Immature natural killer cell (primary cell): ENCODE measurements around the gene ST6GALNAC5. TPM values are rescaled to one million over a fixed set of nuclear protein-coding genes. Genes with fewer than 3 reads are reported as not detected.

Source experiments
- DNase-seq, 3 donors: peaks; one replicate each; pipeline ENCODE4 v3.0.0; 2022; ENCODE audit warnings: mixed read lengths in 1 of 3
- H3K27ac Mint-ChIP-seq, 6 donors: one replicate each; pipeline ENCODE4 v1.8.0; 2020; ENCODE audit warnings: mixed read lengths in 6 of 6, mild to moderate bottlenecking in 5 of 6, inconsistent platforms in 4 of 6, moderate library complexity in 3 of 6
- H3K27me3 Mint-ChIP-seq, 3 donors: one replicate each; pipeline ENCODE4 v1.8.0; 2020 to 2021; ENCODE audit warnings: low read depth in 3 of 3, mild to moderate bottlenecking in 3 of 3, mixed read lengths in 3 of 3, moderate library complexity in 3 of 3, inconsistent platforms in 1 of 3
- H3K36me3 Mint-ChIP-seq, 3 donors: one replicate each; pipeline ENCODE4 v1.8.0; 2020; ENCODE audit warnings: mixed read lengths in 3 of 3, inconsistent platforms in 2 of 3, mild to moderate bottlenecking in 2 of 3
- H3K4me1 Mint-ChIP-seq, 2 donors: one replicate each; pipeline ENCODE4 v1.8.0; 2020; ENCODE audit warnings: inconsistent platforms in 2 of 2, mild to moderate bottlenecking in 2 of 2, mixed read lengths in 2 of 2, moderate library complexity in 1 of 2
- H3K4me3 Mint-ChIP-seq, 5 donors: one replicate each; pipeline ENCODE4 v1.8.0; 2020; ENCODE audit warnings: mild to moderate bottlenecking in 5 of 5, mixed read lengths in 5 of 5, inconsistent platforms in 3 of 5, moderate library complexity in 3 of 5
- H3K9me3 Mint-ChIP-seq, 6 donors: one replicate each; pipeline ENCODE4 v1.8.0; 2020; ENCODE audit warnings: mild to moderate bottlenecking in 6 of 6, mixed read lengths in 6 of 6, inconsistent platforms in 4 of 6, moderate library complexity in 3 of 6
- polyA plus RNA-seq, 3 donors: library from polyadenylated mRNA; unstranded; fragments of 300-500 nt; fragmentation: Illumina TruSeq; gene quantifications; one replicate each; pipeline ENCODE4 v1.2.3, GENCODE V29; 2021

The ST6GALNAC5 gene
- polyA plus RNA-seq, 3 donors from 2014 or later: not detected

- DNase-seq: no peak
- peaks cover 11 to 13% of the 10 kb centered on the region in 2 donors for H3K4me1 Mint-ChIP-seq
- no peaks in the 10 kb centered on the region for H3K36me3 Mint-ChIP-seq
- H3K4me3 Mint-ChIP-seq: peak overlapping the region; percentile 21 to 72 (median 62)
- H3K27ac Mint-ChIP-seq: peak overlapping the region in 2 of 6 donors; percentile 15 to 26
- H3K9me3 Mint-ChIP-seq: peaks cover 0 to 6% (median 0%) of the 10 kb centered on the region in 6 donors
- peaks cover 0 to 1% (median 0%) of the 10 kb centered on the region in 3 donors for H3K27me3 Mint-ChIP-seq
These were observed 23.3 kb upstream of the ST6GALNAC5 start for GRCh38 chr1:76843821-76844464.

DNA sequence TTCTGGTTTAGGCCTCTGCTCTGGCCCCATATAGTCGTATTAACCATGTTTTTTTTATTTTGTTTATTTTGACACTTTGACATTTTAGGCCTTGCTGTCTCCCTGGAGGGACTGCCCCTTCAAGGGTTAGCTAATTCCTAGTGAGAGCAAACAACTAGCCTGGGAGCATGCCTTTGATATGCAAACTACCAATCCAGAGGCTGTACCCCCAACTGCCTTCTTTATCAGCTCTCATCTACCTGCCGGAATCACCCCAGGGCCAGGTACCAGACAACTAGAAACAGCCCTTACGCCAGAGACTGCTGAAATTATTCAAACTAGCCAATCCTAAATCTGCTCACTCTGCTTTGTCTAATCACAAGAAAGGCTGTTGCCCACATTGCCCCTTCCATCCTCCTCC lies 13.0 kb upstream of the ST6GALNAC5 start:
- Mint-ChIP-seq H3K27me3 (peaks cover 1 to 4% (median 2%) of the 10 kb centered on the region in 3 donors), H3K36me3 (no peaks in the 10 kb centered on the region), H3K4me3 (no peak overlapping the region), H3K27ac (no peak overlapping the region), H3K4me1 (no peaks in the 10 kb centered on the region), H3K9me3 (no peaks in the 10 kb centered on the region)
- no peak for DNase-seq

DNA sequence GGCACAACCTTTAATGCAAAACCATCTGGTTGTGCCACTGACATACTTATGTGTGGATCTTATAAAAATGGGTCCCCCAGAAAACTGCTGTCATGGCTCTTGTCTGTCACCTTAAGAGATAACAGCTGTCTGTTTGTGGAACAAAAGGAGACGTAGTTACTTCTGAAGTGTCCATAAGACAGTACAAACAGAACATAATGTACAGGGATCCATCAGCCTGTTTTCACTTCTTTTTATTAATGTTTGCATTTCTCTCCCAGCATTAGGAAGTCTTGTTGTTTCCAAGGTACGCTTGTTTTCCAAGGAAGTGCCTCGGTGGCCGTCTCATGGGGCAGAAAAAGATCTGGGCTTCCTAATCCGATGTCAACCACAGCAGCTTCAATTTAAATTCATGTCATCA lies 11.2 kb upstream of the ST6GALNAC5 start:
- Mint-ChIP-seq H3K4me1 (no peaks in the 10 kb centered on the region), H3K36me3 (no peaks in the 10 kb centered on the region), H3K9me3 (no peaks in the 10 kb centered on the region), H3K4me3 (no peak overlapping the region), H3K27me3 (peaks cover 1 to 4% (median 4%) of the 10 kb centered on the region in 3 donors), H3K27ac (no peak overlapping the region)
- DNase-seq: no peak

GRCh38 chr1:76857138-76857537 lies 10.1 kb upstream of the ST6GALNAC5 start:
- H3K4me3 Mint-ChIP-seq: no peak overlapping the region
- H3K9me3 Mint-ChIP-seq: no peaks in the 10 kb centered on the region
- no peak for DNase-seq
- no peak overlapping the region for H3K27ac Mint-ChIP-seq
- no peaks in the 10 kb centered on the region for H3K4me1 Mint-ChIP-seq
- peaks cover 1 to 4% (median 4%) of the 10 kb centered on the region in 3 donors for H3K27me3 Mint-ChIP-seq
- H3K36me3 Mint-ChIP-seq: no peaks in the 10 kb centered on the region

DNA sequence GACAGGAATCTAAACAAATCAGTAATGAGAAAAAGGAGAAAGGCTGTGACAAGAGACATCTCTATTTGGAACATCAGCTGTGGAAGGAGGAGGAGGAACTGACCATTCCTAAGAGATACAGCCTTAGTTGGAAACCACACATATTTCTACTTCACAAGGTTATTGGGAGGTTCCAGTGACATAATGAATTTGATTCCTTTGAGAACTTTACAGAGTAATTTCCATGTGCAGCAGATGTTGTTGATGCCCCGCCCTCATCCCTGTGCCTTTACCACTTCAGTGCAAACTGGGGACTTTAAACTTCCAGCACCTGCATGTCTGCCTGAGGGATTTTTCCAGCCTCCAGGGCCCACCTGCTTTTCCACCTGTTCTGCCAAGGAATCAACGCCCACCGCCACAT lies 9.3 kb upstream of the ST6GALNAC5 start:
- peaks cover 1 to 4% (median 3%) of the 10 kb centered on the region in 3 donors for H3K27me3 Mint-ChIP-seq
- no peaks in the 10 kb centered on the region for H3K4me1 Mint-ChIP-seq
- no peak for DNase-seq
- no peak overlapping the region for H3K4me3 Mint-ChIP-seq
- H3K9me3 Mint-ChIP-seq: peaks cover 0 to 2% (median 0%) of the 10 kb centered on the region in 6 donors
- H3K27ac Mint-ChIP-seq: no peak overlapping the region
- no peaks in the 10 kb centered on the region for H3K36me3 Mint-ChIP-seq

GRCh38 chr1:76861149-76861548 lies 6.1 kb upstream of the ST6GALNAC5 start:
- no peaks in the 10 kb centered on the region for H3K4me1 Mint-ChIP-seq
- H3K36me3 Mint-ChIP-seq: no peaks in the 10 kb centered on the region
- DNase-seq: no peak
- peaks cover 0 to 2% (median 0%) of the 10 kb centered on the region in 6 donors for H3K9me3 Mint-ChIP-seq
- no peak overlapping the region for H3K27ac Mint-ChIP-seq
- H3K4me3 Mint-ChIP-seq: no peak overlapping the region
- peaks cover 2 to 6% (median 4%) of the 10 kb centered on the region in 3 donors for H3K27me3 Mint-ChIP-seq

DNA sequence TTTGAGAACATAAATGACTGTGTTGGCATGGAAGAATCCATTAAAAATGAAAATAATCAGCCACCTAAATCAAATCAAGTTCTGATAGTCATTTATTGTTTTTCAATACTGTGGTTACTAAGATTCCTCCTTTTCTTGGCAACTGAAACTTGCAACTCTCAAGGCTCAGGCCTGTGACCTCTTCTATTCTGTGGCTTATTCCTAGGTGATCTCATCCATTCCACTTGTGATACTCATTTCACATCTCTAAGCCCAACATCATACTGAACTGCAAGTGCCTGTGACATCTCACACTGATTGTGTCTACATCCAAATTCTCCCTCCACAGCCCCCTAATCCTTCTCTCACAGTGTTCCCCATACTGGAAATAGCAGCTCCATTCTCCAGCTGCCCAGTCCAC lies 4.8 kb upstream of the ST6GALNAC5 start:
- H3K27me3 Mint-ChIP-seq: peaks cover 7 to 11% (median 10%) of the 10 kb centered on the region in 3 donors
- DNase-seq: no peak
- no peak overlapping the region for H3K27ac Mint-ChIP-seq
- no peak overlapping the region for H3K4me3 Mint-ChIP-seq
- H3K4me1 Mint-ChIP-seq: no peaks in the 10 kb centered on the region
- peaks cover 0 to 2% (median 0%) of the 10 kb centered on the region in 6 donors for H3K9me3 Mint-ChIP-seq
- no peaks in the 10 kb centered on the region for H3K36me3 Mint-ChIP-seq

DNA sequence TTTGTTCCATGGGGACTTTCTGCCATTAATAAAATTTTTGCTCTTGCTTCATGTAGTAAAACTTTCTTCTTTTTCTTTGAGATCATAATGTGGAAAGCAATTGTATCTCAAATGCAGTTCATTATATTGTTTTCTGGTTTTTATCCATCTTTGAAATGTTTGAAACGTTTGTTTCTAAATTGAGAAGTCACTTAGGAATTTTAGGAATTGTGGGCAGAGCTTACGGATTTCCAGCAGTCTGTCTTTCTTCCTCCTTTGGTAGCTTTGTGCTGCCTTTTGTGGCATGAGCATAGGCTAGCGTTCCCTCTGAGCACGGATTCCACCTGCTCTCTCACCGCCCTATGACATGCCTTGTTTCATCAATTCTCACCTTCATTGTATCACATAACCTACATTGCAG lies 2.9 kb upstream of the ST6GALNAC5 start:
- Mint-ChIP-seq H3K27me3 (peaks cover 12 to 13% (median 13%) of the 10 kb centered on the region in 3 donors), H3K9me3 (peaks cover 0 to 2% (median 0%) of the 10 kb centered on the region in 6 donors), H3K4me3 (no peak overlapping the region)

DNA sequence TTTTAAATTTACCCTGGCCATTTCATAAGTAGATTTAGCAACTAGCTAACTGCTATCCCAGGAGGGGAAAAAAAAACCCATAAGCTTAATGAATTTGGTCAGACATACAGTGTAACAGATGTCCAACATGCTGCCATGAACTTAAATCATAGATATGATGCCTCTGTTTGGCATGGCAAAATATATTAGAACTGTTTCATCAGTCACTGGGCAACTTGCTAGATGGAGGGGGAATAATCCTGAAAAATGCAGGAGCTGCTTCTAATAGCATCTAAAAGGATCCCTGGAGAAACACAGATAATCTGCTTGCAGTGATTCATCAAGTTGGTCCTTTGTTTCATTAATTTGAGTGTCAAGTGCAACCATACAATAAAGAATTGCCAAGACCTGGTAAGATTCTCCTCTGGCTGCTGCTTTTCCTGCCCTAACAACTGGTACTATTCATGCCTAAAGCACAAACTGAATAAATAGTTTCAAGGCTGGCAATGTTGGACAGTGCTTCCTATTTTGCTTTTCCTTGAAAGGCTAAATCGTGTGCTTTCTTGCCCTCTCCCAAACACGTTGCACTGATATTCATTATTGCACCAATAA lies 1.5 kb upstream of the ST6GALNAC5 start:
- DNase-seq: no peak
- Mint-ChIP-seq H3K9me3 (peaks cover 0 to 2% (median 0%) of the 10 kb centered on the region in 6 donors), H3K4me3 (no peak overlapping the region), H3K27ac (no peak overlapping the region), H3K36me3 (no peaks in the 10 kb centered on the region), H3K27me3 (peaks cover 13 to 17% (median 14%) of the 10 kb centered on the region in 3 donors), H3K4me1 (no peaks in the 10 kb centered on the region)

More for the DNA sequence above, 2.9 kb upstream of the ST6GALNAC5 start:
- no peak for DNase-seq
- no peaks in the 10 kb centered on the region for H3K36me3 Mint-ChIP-seq
- no peaks in the 10 kb centered on the region for H3K4me1 Mint-ChIP-seq
- H3K27ac Mint-ChIP-seq: no peak overlapping the region

GRCh38 chr1:76866566-76866965 lies 714 bp upstream of the ST6GALNAC5 start:
- no peak overlapping the region for H3K27ac Mint-ChIP-seq
- H3K27me3 Mint-ChIP-seq: peaks cover 14 to 18% (median 15%) of the 10 kb centered on the region in 3 donors
- H3K4me3 Mint-ChIP-seq: no peak overlapping the region
- no peak for DNase-seq
- no peaks in the 10 kb centered on the region for H3K4me1 Mint-ChIP-seq
- peaks cover 0 to 2% (median 0%) of the 10 kb centered on the region in 6 donors for H3K9me3 Mint-ChIP-seq
- no peaks in the 10 kb centered on the region for H3K36me3 Mint-ChIP-seq

- Mint-ChIP-seq H3K27me3 (peaks cover 14 to 18% (median 17%) of the 10 kb centered on the region in 3 donors), H3K4me3 (peak overlapping the region in 2 of 5 donors; percentile 44 to 57), H3K27ac (no peak overlapping the region), H3K4me1 (no peaks in the 10 kb centered on the region), H3K9me3 (peaks cover 0 to 5% (median 0%) of the 10 kb centered on the region in 6 donors), H3K36me3 (no peaks in the 10 kb centered on the region)
- no peak for DNase-seq
These were observed 1.0 kb downstream of the ST6GALNAC5 start for GRCh38 chr1:76868154-76868882.

- Mint-ChIP-seq H3K36me3 (no peaks in the 10 kb centered on the region), H3K9me3 (peaks cover 0 to 7% (median 0%) of the 10 kb centered on the region in 6 donors), H3K27ac (no peak overlapping the region), H3K4me1 (no peaks in the 10 kb centered on the region), H3K27me3 (peaks cover 14 to 18% (median 15%) of the 10 kb centered on the region in 3 donors), H3K4me3 (peak overlapping the region in 2 of 5 donors; percentile 28 to 33)
- DNase-seq: no peak
These were observed 1.6 kb downstream of the ST6GALNAC5 start for GRCh38 chr1:76868916-76869315.

- H3K36me3 Mint-ChIP-seq: no peaks in the 10 kb centered on the region
- H3K27me3 Mint-ChIP-seq: peaks cover 14 to 18% (median 15%) of the 10 kb centered on the region in 3 donors
- no peaks in the 10 kb centered on the region for H3K4me1 Mint-ChIP-seq
- peaks cover 0 to 7% (median 0%) of the 10 kb centered on the region in 6 donors for H3K9me3 Mint-ChIP-seq
- H3K4me3 Mint-ChIP-seq: no peak overlapping the region
- no peak for DNase-seq
- H3K27ac Mint-ChIP-seq: no peak overlapping the region
These were observed 2.8 kb downstream of the ST6GALNAC5 start for GRCh38 chr1:76870037-76870436.
